Panc1 (cell line): ENCODE results near the gene NFX1. TPM values are rescaled to one million over a fixed set of nuclear protein-coding genes. Genes with fewer than 3 reads are reported as not detected.
A peak's percentile ranks its signal among the peaks of the same experiment; 100 is the strongest.

Experiments used
- ATAC-seq: fragments of 200-7000 bp; cut with Tn5 transposase; 2 replicates; pipeline ENCODE4 v1.9.1; 2020; ENCODE audit warnings: mild to moderate bottlenecking, moderate library complexity
- BruUV-seq: library from RNA; stranded (reverse); fragments of 400-500 nt; replicated peaks from 2 replicates; lab custom pipeline; 2021; lab: Mats Ljungman, UMichigan
- CTCF ChIA-PET: fragments of 300-600 bp; sonication (Branson Sonifier 250); formaldehyde crosslinking; loops from one replicate; lab custom pipeline; 2022; ENCODE audit warnings: antibody characterized with exemption; lab: Charles Lee
- POLR2A ChIA-PET: fragments of 300-600 bp; sonication (Branson Sonifier 250); formaldehyde crosslinking; loops from one replicate; lab custom pipeline; 2022; ENCODE audit warnings: antibody characterized with exemption; lab: Charles Lee
- DNase-seq: peaks from one replicate; pipeline ENCODE4 v3.0.0-alpha.2; 2010; ENCODE audit warnings: low read depth, low spot score
- H3K27ac ChIP-seq: 2 replicates; pipeline ENCODE4 v1.5.1; 2011; ENCODE audit warnings: mild to moderate bottlenecking, low read length, inconsistent platforms
- H3K27me3 ChIP-seq: fragments of 200-500 bp; sonication (Bioruptor generic); 2 replicates; pipeline ENCODE4 v1.6.0; 2014; ENCODE audit warnings: low read length, inconsistent platforms; ENCODE audit not compliant: control insufficient read depth, insufficient read depth
- H3K36me3 ChIP-seq: fragments of 200-500 bp; sonication (Bioruptor generic); 2 replicates; pipeline ENCODE4 v1.5.1; 2014; ENCODE audit warnings: inconsistent platforms, mild to moderate bottlenecking, low read length, moderate library complexity; ENCODE audit not compliant: control insufficient read depth, insufficient read depth
- H3K4me1 ChIP-seq: 2 replicates; pipeline ENCODE4 v1.5.1; 2011; ENCODE audit warnings: inconsistent platforms, mild to moderate bottlenecking, low read length, moderate library complexity; ENCODE audit not compliant: control insufficient read depth, insufficient read depth
- H3K4me3 ChIP-seq, 2 experiments: 2 replicates each; pipeline ENCODE4 v1.5.1; 2011 to 2012; ENCODE audit warnings: low read depth in 2 of 2, low read length in 2 of 2, mild to moderate bottlenecking in 2 of 2, inconsistent platforms in 1 of 2, moderate library complexity in 1 of 2
- H3K9me3 ChIP-seq: fragments of 200-500 bp; sonication (Bioruptor generic); 2 replicates; pipeline ENCODE4 v1.5.1; 2014; ENCODE audit warnings: low read depth, mild to moderate bottlenecking, inconsistent platforms, low read length, moderate library complexity; ENCODE audit not compliant: control insufficient read depth, insufficient read depth
- POLR2AphosphoS5 ChIP-seq: IDR thresholded peaks from 2 replicates; pipeline ENCODE4 v1.6.1; 2012; ENCODE audit warnings: mild to moderate bottlenecking, low read depth, low read length, moderate library complexity
- REST ChIP-seq, 2 experiments: IDR thresholded peaks; 2 replicates each; pipeline ENCODE4 v1.6.1; 2011 to 2012; ENCODE audit warnings: low read depth in 2 of 2, control low read depth in 1 of 2, low read length in 1 of 2, mild to moderate bottlenecking in 1 of 2, moderate library complexity in 1 of 2; ENCODE audit not compliant: insufficient read depth in 1 of 2
- SIN3A ChIP-seq: IDR thresholded peaks from 2 replicates; pipeline ENCODE4 v1.6.1; 2012; ENCODE audit warnings: low read depth, mild to moderate bottlenecking, low read length, moderate library complexity, borderline replicate concordance; ENCODE audit not compliant: insufficient read depth
- TCF7L2 ChIP-seq: IDR thresholded peaks from 2 replicates; pipeline ENCODE4 v1.6.1; 2011; ENCODE audit warnings: mild to moderate bottlenecking, low read depth, low read length, inconsistent platforms
- in situ Hi-C: cut with HindIII; loops from 2 replicates; pipeline ENCODE4 v1.10.0; 2016; ENCODE audit warnings: low sequenced_read_pairs, low pct_unique_long_range_greater_than_20kb
- intact Hi-C: fragments of 100-400 bp; cut with micrococcal nuclease; formaldehyde crosslinking; loops from one replicate; pipeline ENCODE4 v1.10.0; 2022; ENCODE audit not compliant: unreplicated experiment
- total RNA-seq: library from RNA; stranded (reverse); gene quantifications from one replicate; pipeline ENCODE4 v1.2.1, GENCODE V29; 2021; ENCODE audit not compliant: unreplicated experiment
- TF ChIP-seq, protein P1 (sequence below): fragments of 450-650 bp; IDR thresholded peaks from 2 replicates; pipeline ENCODE4 v1.5.1; 2017; ENCODE audit warnings: mild to moderate bottlenecking

NFX1 gene
- total RNA-seq, 1 experiment from 2014 or later = 38.1 TPM

GRCh38 chr9:33320230-33320567 is 29.9 kb downstream of the NFX1 start:
- H3K9me3 ChIP-seq = no peaks in the 10 kb centered on the region
- DNase-seq = no peak
- in situ Hi-C loops = no loop called here
- no peak for TF ChIP-seq TCF7L2
- TF ChIP-seq, protein P1, sequence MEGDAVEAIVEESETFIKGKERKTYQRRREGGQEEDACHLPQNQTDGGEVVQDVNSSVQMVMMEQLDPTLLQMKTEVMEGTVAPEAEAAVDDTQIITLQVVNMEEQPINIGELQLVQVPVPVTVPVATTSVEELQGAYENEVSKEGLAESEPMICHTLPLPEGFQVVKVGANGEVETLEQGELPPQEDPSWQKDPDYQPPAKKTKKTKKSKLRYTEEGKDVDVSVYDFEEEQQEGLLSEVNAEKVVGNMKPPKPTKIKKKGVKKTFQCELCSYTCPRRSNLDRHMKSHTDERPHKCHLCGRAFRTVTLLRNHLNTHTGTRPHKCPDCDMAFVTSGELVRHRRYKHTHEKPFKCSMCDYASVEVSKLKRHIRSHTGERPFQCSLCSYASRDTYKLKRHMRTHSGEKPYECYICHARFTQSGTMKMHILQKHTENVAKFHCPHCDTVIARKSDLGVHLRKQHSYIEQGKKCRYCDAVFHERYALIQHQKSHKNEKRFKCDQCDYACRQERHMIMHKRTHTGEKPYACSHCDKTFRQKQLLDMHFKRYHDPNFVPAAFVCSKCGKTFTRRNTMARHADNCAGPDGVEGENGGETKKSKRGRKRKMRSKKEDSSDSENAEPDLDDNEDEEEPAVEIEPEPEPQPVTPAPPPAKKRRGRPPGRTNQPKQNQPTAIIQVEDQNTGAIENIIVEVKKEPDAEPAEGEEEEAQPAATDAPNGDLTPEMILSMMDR = no peak
- no peak for TF ChIP-seq SIN3A
- POLR2A ChIA-PET = no interaction called here
- no TSS peak for BruUV-seq
- intact Hi-C loops = no loop called here
- H3K4me3 ChIP-seq = no peak overlapping the region
- H3K36me3 ChIP-seq = peaks cover 36% of the 10 kb centered on the region
- no peak overlapping the region for H3K27ac ChIP-seq
- H3K27me3 ChIP-seq = no peaks in the 10 kb centered on the region
- CTCF ChIA-PET = no interaction called here
- ATAC-seq = no peak
- H3K4me1 ChIP-seq = no peaks in the 10 kb centered on the region

- TF ChIP-seq TCF7L2 = no peak
- TF ChIP-seq, protein P1 = no peak
- TF ChIP-seq REST (IDR thresholded peaks at IDR 0.05; ENCODE audit: insufficient read depth in 1 of 2, low read depth in 2 of 2, low read length in 1 of 2) = no peak
- TF ChIP-seq POLR2AphosphoS5 = no peak
- TF ChIP-seq SIN3A = no peak
- ATAC-seq = no peak
- intact Hi-C loops = no loop called here
- in situ Hi-C loops = no loop called here
- H3K36me3 ChIP-seq = peaks cover 36% of the 10 kb centered on the region
- BruUV-seq = TSS peak; percentile 10
- no peaks in the 10 kb centered on the region for H3K27me3 ChIP-seq
- no peaks in the 10 kb centered on the region for H3K4me1 ChIP-seq
- ChIA-PET CTCF (no interaction called here), POLR2A (no interaction called here)
- no peak for DNase-seq
- H3K27ac ChIP-seq = no peak overlapping the region
- no peaks in the 10 kb centered on the region for H3K9me3 ChIP-seq
- H3K4me3 ChIP-seq = no peak overlapping the region
Measured at GRCh38 chr9:33320568-33321261, 30.4 kb downstream of the NFX1 start.
